Endodermal cell (in vitro differentiated cells): ENCODE data around the gene KRTAP19-7. TPM values are rescaled to one million over a fixed set of nuclear protein-coding genes. Genes with fewer than 3 reads are reported as not detected.

Source experiments
- DNase-seq: peaks from one replicate; pipeline ENCODE4 v3.0.0-alpha.2; 2017
- H3K27ac ChIP-seq: 2 replicates; pipeline ENCODE4 v1.5.1; 2013; ENCODE audit warnings: mild to moderate bottlenecking, low read depth, low read length, moderate library complexity
- H3K27me3 ChIP-seq: 2 replicates; pipeline ENCODE4 v1.6.1; 2013; ENCODE audit warnings: mild to moderate bottlenecking, low read length, moderate library complexity; ENCODE audit not compliant: insufficient read depth, control insufficient read depth, poor library complexity, severe bottlenecking
- H3K36me3 ChIP-seq: 2 replicates; pipeline ENCODE4 v1.7.0; 2013; ENCODE audit warnings: mild to moderate bottlenecking, low read length, moderate library complexity; ENCODE audit not compliant: control insufficient read depth, insufficient read depth
- H3K4me1 ChIP-seq: one replicate; pipeline ENCODE4 v1.7.0; 2013; ENCODE audit warnings: low read length; ENCODE audit not compliant: control insufficient read depth, insufficient read depth
- H3K4me3 ChIP-seq: 2 replicates; pipeline ENCODE4 v1.5.1; 2013; ENCODE audit warnings: mild to moderate bottlenecking, low read length, moderate library complexity
- H3K9ac ChIP-seq: 2 replicates; pipeline ENCODE4 v1.6.1; 2013; ENCODE audit warnings: mild to moderate bottlenecking, low read length, moderate library complexity; ENCODE audit not compliant: poor library complexity, severe bottlenecking; ENCODE audit errors: extremely low read depth
- H3K9me3 ChIP-seq: 2 replicates; pipeline ENCODE4 v1.6.1; 2013; ENCODE audit warnings: mild to moderate bottlenecking, low read length, moderate library complexity; ENCODE audit not compliant: control insufficient read depth
- H3K27ac Mint-ChIP-seq: 2 replicates; pipeline ENCODE4 v1.8.0; 2020; ENCODE audit warnings: mixed read lengths
- H3K27me3 Mint-ChIP-seq: 2 replicates; pipeline ENCODE4 v1.8.0; 2021; ENCODE audit warnings: mild to moderate bottlenecking, mixed read lengths; ENCODE audit not compliant: insufficient read depth
- H3K36me3 Mint-ChIP-seq: 2 replicates; pipeline ENCODE4 v1.8.0; 2020; ENCODE audit warnings: low read depth, mixed read lengths
- H3K4me1 Mint-ChIP-seq: 2 replicates; pipeline ENCODE4 v1.8.0; 2020; ENCODE audit warnings: mixed read lengths
- H3K4me3 Mint-ChIP-seq: 2 replicates; pipeline ENCODE4 v1.8.0; 2020; ENCODE audit warnings: mild to moderate bottlenecking, moderate library complexity, mixed read lengths
- H3K9me3 Mint-ChIP-seq: 2 replicates; pipeline ENCODE4 v1.8.0; 2020; ENCODE audit warnings: mild to moderate bottlenecking, mixed read lengths
- CTCF ChIP-seq: fragments of 200-600 bp; sonication (generic); conservative IDR thresholded peaks from 2 replicates; pipeline ENCODE4 v1.5.0; 2021; ENCODE audit warnings: antibody characterized with exemption, mild to moderate bottlenecking
- WGBS, 2 experiments: methylation state at CpG; one replicate each; pipeline versions ENCODE4 v1.1.5 to v1.1.7; 2013; ENCODE audit warnings: missing lambda C conversion rate in 2 of 2, mixed read lengths in 1 of 2; ENCODE audit not compliant: insufficient coverage in 1 of 2, insufficient read length in 1 of 2; 5-methylcytosine and 5-hydroxymethylcytosine counted together
- total RNA-seq, 2 donors: library from RNA; stranded (reverse); fragmentation: NEBNext Ultra II Directional in 1 of 2; extraction: Animal tissue kit (Norgen Biotek cat#: 25700) in 1 of 2; gene quantifications; 2 replicates in 1 of 2; 3 replicates in 1 of 2; pipeline ENCODE4 v1.2.1, GENCODE V29; 2021

Gene KRTAP19-7
- total RNA-seq, 2 donors from 2014 or later: not detected

- Mint-ChIP-seq H3K4me3 (no peak overlapping the region), H3K27ac (no peak overlapping the region), H3K9me3 (peaks cover 18% of the 10 kb centered on the region), H3K27me3 (no peaks in the 10 kb centered on the region), H3K4me1 (no peaks in the 10 kb centered on the region), H3K36me3 (no peaks in the 10 kb centered on the region)
- H3K27ac ChIP-seq: no peak overlapping the region
- peaks cover 15% of the 10 kb centered on the region for H3K27me3 ChIP-seq
- H3K36me3 ChIP-seq: no peaks in the 10 kb centered on the region
- WGBS, 2 experiments: 90% methylated on average over 1 of the region's 1 CpG; no CpG with 5 or more reads in 1 of the 2 experiments
- no peak for DNase-seq
- H3K4me1 ChIP-seq: no peaks in the 10 kb centered on the region
- H3K9ac ChIP-seq: no peak overlapping the region
- H3K4me3 ChIP-seq: no peak overlapping the region
- TF ChIP-seq CTCF: no peak
- H3K9me3 ChIP-seq: no peaks in the 10 kb centered on the region
These were observed 21.8 kb upstream of the KRTAP19-7 start for GRCh38 chr21:30582870-30583269.

- WGBS, 2 experiments: 73 to 83% methylated on average over 2 to 3 of the region's 3 CpGs
- H3K27ac Mint-ChIP-seq: no peak overlapping the region
- Histone ChIP-seq H3K9me3 (no peaks in the 10 kb centered on the region), H3K4me1 (no peaks in the 10 kb centered on the region), H3K4me3 (no peak overlapping the region), H3K36me3 (no peaks in the 10 kb centered on the region), H3K27me3 (peaks cover 36% of the 10 kb centered on the region), H3K27ac (no peak overlapping the region), H3K9ac (no peak overlapping the region)
- peaks cover 11% of the 10 kb centered on the region for H3K9me3 Mint-ChIP-seq
- H3K4me1 Mint-ChIP-seq: no peaks in the 10 kb centered on the region
- no peak for DNase-seq
- no peak for TF ChIP-seq CTCF
- H3K27me3 Mint-ChIP-seq: no peaks in the 10 kb centered on the region
- no peaks in the 10 kb centered on the region for H3K36me3 Mint-ChIP-seq
- no peak overlapping the region for H3K4me3 Mint-ChIP-seq
These were observed 19.0 kb upstream of the KRTAP19-7 start for GRCh38 chr21:30580132-30580531.

GRCh38 chr21:30579346-30579745 lies 18.2 kb upstream of the KRTAP19-7 start:
- H3K9me3 ChIP-seq: no peaks in the 10 kb centered on the region
- 86 to 96% methylated on average over 1 of the region's 1 CpG for WGBS, 2 experiments
- no peak for TF ChIP-seq CTCF
- Mint-ChIP-seq H3K4me1 (no peaks in the 10 kb centered on the region), H3K27me3 (no peaks in the 10 kb centered on the region), H3K27ac (no peak overlapping the region), H3K36me3 (no peaks in the 10 kb centered on the region), H3K4me3 (no peak overlapping the region), H3K9me3 (peaks cover 5% of the 10 kb centered on the region)
- no peaks in the 10 kb centered on the region for H3K4me1 ChIP-seq
- DNase-seq: no peak
- no peaks in the 10 kb centered on the region for H3K36me3 ChIP-seq
- no peak overlapping the region for H3K27ac ChIP-seq
- no peak overlapping the region for H3K9ac ChIP-seq
- no peak overlapping the region for H3K4me3 ChIP-seq
- H3K27me3 ChIP-seq: peaks cover 36% of the 10 kb centered on the region
